Measurements from ENCODE around the gene MAN1B1.

MAN1B1 gene

DNA sequence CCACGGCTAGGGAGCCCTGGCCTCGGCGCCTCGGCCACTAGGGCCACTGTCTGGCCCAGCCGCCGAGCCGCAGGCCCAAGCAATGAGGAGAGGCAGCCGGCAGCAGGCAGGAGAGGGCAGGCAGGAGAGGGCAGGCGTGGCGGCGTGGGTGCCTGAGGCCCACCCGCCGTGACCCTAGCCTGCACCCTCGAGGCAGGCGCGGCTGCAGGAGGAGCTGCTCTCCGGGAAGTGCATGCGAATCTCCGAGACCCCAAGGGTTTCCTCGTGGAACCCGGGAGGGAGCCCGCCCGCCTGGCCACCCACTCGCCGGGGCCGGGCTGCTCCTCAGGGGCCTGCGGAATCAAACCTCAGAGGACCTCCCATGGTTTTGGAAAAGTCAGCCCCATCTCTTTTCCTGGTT is 61.5 kb downstream of the MAN1B1 start:
- DNase-seq: no peak

GRCh38 chr9:137148661-137149060 is 61.9 kb downstream of the MAN1B1 start:
- no peak for DNase-seq

GRCh38 chr9:137149363-137149762 is 62.6 kb downstream of the MAN1B1 start:
- DNase-seq: no peak

GRCh38 chr9:137149942-137150616 is 63.3 kb downstream of the MAN1B1 start:
- DNase-seq: peak; percentile 92

- DNase-seq: peak; percentile 95
Measured at GRCh38 chr9:137150617-137151457, 64.1 kb downstream of the MAN1B1 start.

DNA sequence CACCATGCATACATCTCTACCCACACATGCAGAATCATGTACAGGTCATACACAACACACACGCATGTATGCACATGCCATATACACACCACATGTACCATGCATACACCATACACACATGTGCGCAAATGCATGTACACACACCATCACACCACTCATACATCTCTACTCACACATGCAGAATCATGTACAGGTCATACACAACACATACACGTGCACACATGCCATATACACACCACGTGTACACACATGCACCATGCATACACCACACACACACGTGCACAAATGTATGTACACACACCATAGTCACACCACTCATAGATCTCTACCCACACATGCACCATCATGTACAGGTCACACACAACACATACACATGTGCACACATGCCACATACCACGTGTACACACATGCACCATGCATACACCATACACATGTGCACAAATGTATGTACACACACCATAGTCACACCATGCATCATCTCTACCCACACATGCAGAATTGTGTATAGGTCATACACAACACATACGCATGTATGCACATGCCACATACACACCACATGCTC is 66.1 kb downstream of the MAN1B1 start:
- no peak for DNase-seq

DNA sequence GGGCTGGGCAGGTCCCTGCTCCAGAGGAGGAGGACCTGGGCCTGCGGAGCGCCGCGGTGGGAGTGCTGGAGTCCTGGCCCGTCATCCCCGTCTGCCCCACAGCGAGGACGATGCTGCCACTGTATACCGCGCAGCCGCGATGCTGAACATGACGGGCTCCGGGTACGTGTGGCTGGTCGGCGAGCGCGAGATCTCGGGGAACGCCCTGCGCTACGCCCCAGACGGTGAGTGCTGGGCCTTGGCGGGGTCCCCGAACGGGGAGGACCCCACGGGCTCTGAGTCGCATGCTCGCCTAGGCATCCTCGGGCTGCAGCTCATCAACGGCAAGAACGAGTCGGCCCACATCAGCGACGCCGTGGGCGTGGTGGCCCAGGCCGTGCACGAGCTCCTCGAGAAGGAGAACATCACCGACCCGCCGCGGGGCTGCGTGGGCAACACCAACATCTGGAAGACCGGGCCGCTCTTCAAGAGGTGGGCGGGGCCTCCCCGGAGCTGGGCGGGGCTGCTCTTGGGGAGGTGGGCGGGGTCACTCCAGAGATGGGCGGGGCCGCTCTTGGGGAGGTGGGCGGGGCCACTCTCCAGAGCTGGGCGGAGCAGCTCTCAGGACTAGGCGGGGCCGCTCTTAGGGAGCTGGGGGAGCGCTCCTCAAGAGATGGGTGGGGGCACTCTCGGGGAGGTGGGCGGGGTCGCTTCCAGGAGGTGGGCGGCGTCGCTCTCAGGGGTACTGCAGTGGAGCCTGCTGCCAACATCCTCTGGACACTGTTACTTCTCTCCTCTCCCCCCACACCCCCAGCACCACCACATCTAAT is 70.0 kb downstream of the MAN1B1 start:
- no peak for DNase-seq

- DNase-seq: no peak
Measured at GRCh38 chr9:137157618-137158415, 71.0 kb downstream of the MAN1B1 start.

- no peak for DNase-seq
Measured at GRCh38 chr9:137158625-137159024, 71.8 kb downstream of the MAN1B1 start.

All from NCI-H2029 treated with DMSO at 0.1 percent for 48 hours (cell line).